ENCODE measurements around the gene BAG3. TPM values are rescaled to one million over a fixed set of nuclear protein-coding genes. Genes with fewer than 3 reads are reported as not detected.
"Not testable (repeated sequence)": the region's sequence is repeated elsewhere in the genome, so short reads cannot be mapped to it uniquely, and the experiment has no call there.

The BAG3 gene
- total RNA-seq, 6 donors from 2014 or later: 23.0 to 53.8 (median 40.3) TPM

DNA sequence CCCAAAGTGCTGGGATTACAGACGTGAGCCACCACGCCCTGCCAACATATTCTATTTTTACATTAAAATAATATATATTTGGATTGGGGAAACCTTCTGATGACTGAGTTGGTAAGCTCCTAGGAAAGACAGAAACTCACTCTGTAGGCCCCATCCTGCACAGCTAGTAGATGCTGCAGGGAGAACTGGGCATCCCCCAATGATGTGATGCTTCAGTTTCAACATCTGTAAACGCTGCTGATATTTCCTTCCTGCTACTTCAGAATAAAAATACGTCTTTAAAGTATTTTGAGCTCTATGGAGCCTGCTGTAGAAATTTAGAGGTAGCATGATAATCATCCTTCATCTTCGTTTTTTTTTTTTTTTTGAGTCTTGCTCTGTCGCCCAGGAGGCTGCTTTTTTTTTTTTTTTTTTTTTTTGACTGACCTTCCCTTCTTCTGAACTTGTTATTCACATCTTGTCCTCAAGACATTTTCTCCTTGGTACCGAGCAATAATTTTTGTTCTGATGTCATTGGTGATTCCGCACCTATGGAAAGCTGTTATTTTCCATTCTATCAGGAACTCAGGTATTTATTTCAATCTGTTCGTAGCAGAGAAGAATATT is 52.8 kb downstream of the BAG3 start:
- DNase-seq (no peak), ATAC-seq (ENCODE audit: low FRiP score in 2 of 2) (no peak)
- no peaks in the 10 kb centered on the region for H3K36me3 ChIP-seq
- TF ChIP-seq EP300 (IDR thresholded peaks at IDR 0.05): no peak
- no peaks in the 10 kb centered on the region for H3K27me3 ChIP-seq
- H3K4me3 ChIP-seq: no peak overlapping the region
- H3K9me3 ChIP-seq: no peaks in the 10 kb centered on the region
- H3K27ac ChIP-seq: no peak overlapping the region
- 75 to 81% methylated on average over 9 of the region's 9 CpGs for WGBS, 2 donors
- H3K4me1 ChIP-seq: no peaks in the 10 kb centered on the region

GRCh38 chr10:119705434-119705831 is 54.3 kb downstream of the BAG3 start:
- Histone ChIP-seq H3K4me3 (no peak overlapping the region), H3K27ac (no peak overlapping the region), H3K27me3 (no peaks in the 10 kb centered on the region), H3K4me1 (no peaks in the 10 kb centered on the region), H3K36me3 (no peaks in the 10 kb centered on the region), H3K9me3 (no peaks in the 10 kb centered on the region)
- 81 to 83% methylated on average over 3 of the region's 3 CpGs for whole genome bisulfite sequencing, 2 donors
- DNase-seq (no peak), ATAC-seq (ENCODE audit: low FRiP score in 2 of 2) (no peak)
- TF ChIP-seq POLR2A (IDR thresholded peaks at IDR 0.05) (no peak), POLR2AphosphoS5 (IDR thresholded peaks at IDR 0.05) (no peak), EP300 (IDR thresholded peaks at IDR 0.05) (no peak)
- TF ChIP-seq, protein P1, sequence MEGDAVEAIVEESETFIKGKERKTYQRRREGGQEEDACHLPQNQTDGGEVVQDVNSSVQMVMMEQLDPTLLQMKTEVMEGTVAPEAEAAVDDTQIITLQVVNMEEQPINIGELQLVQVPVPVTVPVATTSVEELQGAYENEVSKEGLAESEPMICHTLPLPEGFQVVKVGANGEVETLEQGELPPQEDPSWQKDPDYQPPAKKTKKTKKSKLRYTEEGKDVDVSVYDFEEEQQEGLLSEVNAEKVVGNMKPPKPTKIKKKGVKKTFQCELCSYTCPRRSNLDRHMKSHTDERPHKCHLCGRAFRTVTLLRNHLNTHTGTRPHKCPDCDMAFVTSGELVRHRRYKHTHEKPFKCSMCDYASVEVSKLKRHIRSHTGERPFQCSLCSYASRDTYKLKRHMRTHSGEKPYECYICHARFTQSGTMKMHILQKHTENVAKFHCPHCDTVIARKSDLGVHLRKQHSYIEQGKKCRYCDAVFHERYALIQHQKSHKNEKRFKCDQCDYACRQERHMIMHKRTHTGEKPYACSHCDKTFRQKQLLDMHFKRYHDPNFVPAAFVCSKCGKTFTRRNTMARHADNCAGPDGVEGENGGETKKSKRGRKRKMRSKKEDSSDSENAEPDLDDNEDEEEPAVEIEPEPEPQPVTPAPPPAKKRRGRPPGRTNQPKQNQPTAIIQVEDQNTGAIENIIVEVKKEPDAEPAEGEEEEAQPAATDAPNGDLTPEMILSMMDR (IDR thresholded peaks at IDR 0.05): no peak

DNA sequence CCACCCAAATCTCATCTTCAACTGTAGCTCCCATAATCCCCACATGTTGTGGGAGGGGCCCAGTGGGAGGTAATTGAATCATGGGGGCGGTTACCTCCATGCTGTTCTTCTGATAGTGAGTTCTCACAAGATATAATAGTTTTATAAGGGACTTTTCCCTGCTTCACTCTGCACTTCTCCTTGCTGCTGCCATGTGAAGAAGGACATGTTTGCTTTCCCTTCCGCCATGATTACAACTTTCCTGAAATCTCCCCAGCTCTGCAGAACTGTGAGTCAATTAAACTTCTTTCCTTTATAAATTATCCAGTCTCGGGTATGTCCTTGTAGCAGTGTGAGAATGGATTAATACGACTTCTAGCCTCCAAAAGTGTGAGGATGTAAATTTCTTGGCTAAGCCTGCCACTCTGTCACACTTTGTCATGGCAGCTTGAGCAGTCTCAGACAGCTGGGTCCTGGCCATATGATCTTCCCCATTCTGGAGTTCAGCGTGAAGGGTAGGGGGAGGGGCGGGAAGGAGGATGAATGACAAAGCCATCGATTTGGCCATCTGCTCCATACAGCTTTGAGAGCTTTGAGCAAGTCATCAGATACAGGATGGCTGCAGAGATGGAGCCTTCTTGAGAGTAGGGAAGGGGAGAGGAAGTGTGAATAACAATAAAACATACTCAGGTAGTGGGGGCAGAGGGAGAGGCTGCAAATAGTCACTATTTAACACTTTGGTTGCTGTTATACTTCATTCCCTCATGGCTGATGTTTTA is 55.5 kb downstream of the BAG3 start:
- WGBS, 2 donors: 77 to 79% methylated on average over 7 of the region's 7 CpGs
- DNase-seq: no peak
- Histone ChIP-seq H3K9me3 (no peaks in the 10 kb centered on the region), H3K27ac (no peak overlapping the region), H3K36me3 (no peaks in the 10 kb centered on the region), H3K4me3 (no peak overlapping the region), H3K4me1 (no peaks in the 10 kb centered on the region), H3K27me3 (no peaks in the 10 kb centered on the region)
- TF ChIP-seq POLR2A (IDR thresholded peaks at IDR 0.05) (no peak), EP300 (IDR thresholded peaks at IDR 0.05) (no peak), POLR2AphosphoS5 (IDR thresholded peaks at IDR 0.05) (no peak)
- TF ChIP-seq, protein P1 (IDR thresholded peaks at IDR 0.05): no peak
- no peak for ATAC-seq (ENCODE audit: low FRiP score in 2 of 2)

- H3K4me1 ChIP-seq; ATAC-seq (ENCODE audit: low FRiP score in 2 of 2); DNase-seq; H3K27me3 ChIP-seq; H3K4me3 ChIP-seq; H3K36me3 ChIP-seq; H3K9me3 ChIP-seq; H3K27ac ChIP-seq: not testable (repeated sequence)
- 77 to 79% methylated on average over 5 of the region's 5 CpGs for whole genome bisulfite sequencing, 2 donors
These were observed 56.2 kb downstream of the BAG3 start for GRCh38 chr10:119707331-119707730.

DNA sequence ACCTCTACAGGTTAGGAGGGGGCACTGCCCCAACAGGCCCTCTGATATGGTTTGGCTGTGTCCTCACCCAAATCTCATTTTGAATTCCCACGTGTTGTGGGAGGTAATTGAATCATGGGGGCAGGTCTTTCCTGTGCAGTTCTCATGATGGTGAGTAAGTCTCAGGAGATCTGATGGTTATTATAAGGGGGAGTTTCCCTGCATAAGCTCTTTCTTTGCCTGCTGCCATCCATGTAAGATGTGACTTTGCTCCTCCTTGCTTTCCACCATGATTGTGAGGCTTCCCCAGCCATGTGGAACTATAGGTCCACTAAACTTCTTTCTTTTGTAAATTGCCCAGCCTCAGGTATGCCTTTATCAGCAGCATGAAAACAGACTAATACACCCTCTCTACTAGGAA is 59.8 kb downstream of the BAG3 start:
- DNase-seq; H3K9me3 ChIP-seq; H3K4me3 ChIP-seq; H3K27ac ChIP-seq; H3K36me3 ChIP-seq; H3K27me3 ChIP-seq; ATAC-seq (ENCODE audit: low FRiP score in 2 of 2); H3K4me1 ChIP-seq: not testable (repeated sequence)
- WGBS, 2 donors: 72 to 80% methylated on average over 1 of the region's 1 CpG

DNA sequence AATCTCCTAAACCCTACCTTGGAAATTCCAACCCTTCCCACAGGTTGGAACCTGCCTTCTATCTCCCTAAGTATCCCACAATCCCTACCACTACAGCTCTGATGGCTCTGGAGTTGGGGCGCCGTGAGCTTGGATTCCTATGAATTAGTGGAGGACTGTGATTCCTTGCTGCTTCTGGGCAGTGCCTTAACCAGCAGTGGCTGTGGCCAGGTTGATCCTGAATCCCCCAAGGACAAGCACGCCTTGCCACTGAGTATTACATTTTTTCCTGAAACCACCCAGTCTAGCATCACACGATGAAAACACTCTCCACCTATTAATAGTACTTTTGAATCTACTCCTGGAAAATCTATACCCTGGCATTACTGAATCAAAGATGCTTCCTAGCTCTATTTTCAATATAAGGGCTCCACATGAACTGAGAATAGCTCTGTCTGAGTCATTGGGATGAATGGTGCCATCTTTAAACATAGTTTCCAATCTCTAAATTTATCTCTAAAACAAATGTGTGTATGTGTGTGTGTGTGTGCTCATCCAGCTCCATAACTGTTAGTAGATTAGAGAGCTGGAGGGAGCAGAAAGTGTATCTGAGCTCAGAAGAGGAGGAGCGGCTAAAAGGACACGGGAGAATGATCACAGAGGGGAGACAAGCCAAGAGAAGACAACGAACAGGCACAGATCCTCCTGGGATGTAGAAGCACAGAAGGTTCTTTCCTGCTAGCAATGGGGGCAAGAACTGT is 62.7 kb downstream of the BAG3 start:
- Histone ChIP-seq H3K9me3 (no peaks in the 10 kb centered on the region), H3K4me1 (no peaks in the 10 kb centered on the region), H3K36me3 (no peaks in the 10 kb centered on the region), H3K27me3 (no peaks in the 10 kb centered on the region), H3K4me3 (no peak overlapping the region), H3K27ac (no peak overlapping the region)
- WGBS, 2 donors: 88 to 89% methylated on average over 7 of the region's 7 CpGs
- no peak for ATAC-seq (ENCODE audit: low FRiP score in 2 of 2)
- no peak for DNase-seq
- TF ChIP-seq EP300 (IDR thresholded peaks at IDR 0.05) (no peak), POLR2A (IDR thresholded peaks at IDR 0.05) (no peak), POLR2AphosphoS5 (IDR thresholded peaks at IDR 0.05) (no peak)
- TF ChIP-seq, protein P1 (IDR thresholded peaks at IDR 0.05): no peak

All from upper lobe of left lung (tissue), 6 donors.